Left lung (tissue), 10 donors: Measurements from ENCODE around the gene BHLHE23. TPM values are rescaled to one million over a fixed set of nuclear protein-coding genes. Genes with fewer than 3 reads are reported as not detected.
A peak's percentile ranks its signal among the peaks of the same experiment; 100 is the strongest.

Experiments used
- ATAC-seq: fragments of 200-7000 bp; cut with Tn5 transposase; one replicate; pipeline ENCODE4 v1.9.1; 2020; ENCODE audit warnings: moderate library complexity
- DNase-seq, 4 donors: peaks; one replicate each; pipeline ENCODE4 v3.0.0-alpha.2; 2013 to 2020
- H3K27ac ChIP-seq, 2 donors: fragments of 200-600 bp; sonication (generic) in 1 of 2; one replicate each; pipeline versions ENCODE4 v1.5.0 to v1.8.0; 2020 to 2021
- H3K27me3 ChIP-seq, 2 donors: fragments of 200-600 bp; sonication (generic) in 1 of 2; one replicate each; pipeline versions ENCODE4 v1.5.0 to v1.8.0; 2020 to 2021
- H3K36me3 ChIP-seq, 2 donors: fragments of 200-600 bp; sonication (generic) in 1 of 2; one replicate each; pipeline versions ENCODE4 v1.5.0 to v1.8.0; 2020 to 2021
- H3K4me1 ChIP-seq, 2 donors: fragments of 200-600 bp; one replicate each; pipeline ENCODE4 v1.8.0; 2021
- H3K4me3 ChIP-seq, 2 donors: fragments of 200-600 bp; sonication (generic) in 1 of 2; one replicate each; pipeline versions ENCODE4 v1.5.0 to v1.8.0; 2020 to 2021; ENCODE audit warnings: mild to moderate bottlenecking in 1 of 2
- H3K9me3 ChIP-seq, 2 donors: fragments of 200-600 bp; sonication (generic) in 1 of 2; one replicate each; pipeline versions ENCODE4 v1.5.0 to v1.8.0; 2020 to 2021
- intact Hi-C, 2 donors: fragments of 100-400 bp; cut with DNase I; formaldehyde crosslinking; loops; one replicate each; pipeline versions ENCODE4 v1.11.2 to v1.14.2; 2022
- polyA plus RNA-seq, 6 donors: library from polyadenylated mRNA; unstranded; fragments of 120-200 nt; gene quantifications; one replicate each; pipeline ENCODE4 v1.2.1, GENCODE V29; 2013; ENCODE audit not compliant: insufficient read length in 6 of 6
- total RNA-seq, 2 donors: library from RNA; stranded (reverse); fragmentation: NEBNext Ultra II Directional; extraction: Animal tissue kit (Norgen Biotek cat#: 25700); gene quantifications; one replicate each; pipeline ENCODE4 v1.2.1, GENCODE V29; 2021
- TF ChIP-seq, protein P1 (sequence below), 2 donors: fragments of 200-600 bp; sonication (generic) in 1 of 2; IDR thresholded peaks; one replicate each; pipeline versions ENCODE4 v1.5.0 to v1.8.0; 2021; ENCODE audit warnings: antibody characterized with exemption in 2 of 2
- donor health status: DM: no; HTN: yes; CAD: no.
- donor health status: DM: no; HTN: no; CAD: no.

The BHLHE23 gene
- total and polyA plus RNA-seq, 8 donors = not detected

DNA sequence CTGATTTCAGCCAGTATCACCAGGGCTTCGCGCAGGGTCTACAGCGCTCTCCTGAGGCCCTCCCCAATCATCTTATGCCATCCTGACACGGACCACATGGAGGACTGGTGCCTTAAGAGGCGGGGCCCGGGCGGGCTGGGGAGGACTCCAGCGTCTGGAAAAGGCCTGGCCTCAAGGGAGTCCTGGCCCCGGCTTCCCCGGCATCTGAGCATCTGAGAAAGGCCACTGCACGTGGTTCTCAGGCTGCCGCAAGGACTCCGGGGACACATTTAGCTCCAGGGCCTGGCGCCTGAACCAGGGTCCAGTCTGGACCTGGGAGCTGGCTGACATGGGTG lies 21.4 kb downstream of the BHLHE23 start:
- no peak overlapping the region for H3K4me3 ChIP-seq
- no peaks in the 10 kb centered on the region for H3K36me3 ChIP-seq
- TF ChIP-seq, protein P1, sequence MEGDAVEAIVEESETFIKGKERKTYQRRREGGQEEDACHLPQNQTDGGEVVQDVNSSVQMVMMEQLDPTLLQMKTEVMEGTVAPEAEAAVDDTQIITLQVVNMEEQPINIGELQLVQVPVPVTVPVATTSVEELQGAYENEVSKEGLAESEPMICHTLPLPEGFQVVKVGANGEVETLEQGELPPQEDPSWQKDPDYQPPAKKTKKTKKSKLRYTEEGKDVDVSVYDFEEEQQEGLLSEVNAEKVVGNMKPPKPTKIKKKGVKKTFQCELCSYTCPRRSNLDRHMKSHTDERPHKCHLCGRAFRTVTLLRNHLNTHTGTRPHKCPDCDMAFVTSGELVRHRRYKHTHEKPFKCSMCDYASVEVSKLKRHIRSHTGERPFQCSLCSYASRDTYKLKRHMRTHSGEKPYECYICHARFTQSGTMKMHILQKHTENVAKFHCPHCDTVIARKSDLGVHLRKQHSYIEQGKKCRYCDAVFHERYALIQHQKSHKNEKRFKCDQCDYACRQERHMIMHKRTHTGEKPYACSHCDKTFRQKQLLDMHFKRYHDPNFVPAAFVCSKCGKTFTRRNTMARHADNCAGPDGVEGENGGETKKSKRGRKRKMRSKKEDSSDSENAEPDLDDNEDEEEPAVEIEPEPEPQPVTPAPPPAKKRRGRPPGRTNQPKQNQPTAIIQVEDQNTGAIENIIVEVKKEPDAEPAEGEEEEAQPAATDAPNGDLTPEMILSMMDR (IDR thresholded peaks at IDR 0.05) = no peak
- no peaks in the 10 kb centered on the region for H3K4me1 ChIP-seq
- no peak for DNase-seq
- peaks cover 7 to 91% of the 10 kb centered on the region in 2 donors for H3K27me3 ChIP-seq
- intact Hi-C loops = no loop called here
- H3K9me3 ChIP-seq = no peaks in the 10 kb centered on the region
- no peak for ATAC-seq
- H3K27ac ChIP-seq = no peak overlapping the region

DNA sequence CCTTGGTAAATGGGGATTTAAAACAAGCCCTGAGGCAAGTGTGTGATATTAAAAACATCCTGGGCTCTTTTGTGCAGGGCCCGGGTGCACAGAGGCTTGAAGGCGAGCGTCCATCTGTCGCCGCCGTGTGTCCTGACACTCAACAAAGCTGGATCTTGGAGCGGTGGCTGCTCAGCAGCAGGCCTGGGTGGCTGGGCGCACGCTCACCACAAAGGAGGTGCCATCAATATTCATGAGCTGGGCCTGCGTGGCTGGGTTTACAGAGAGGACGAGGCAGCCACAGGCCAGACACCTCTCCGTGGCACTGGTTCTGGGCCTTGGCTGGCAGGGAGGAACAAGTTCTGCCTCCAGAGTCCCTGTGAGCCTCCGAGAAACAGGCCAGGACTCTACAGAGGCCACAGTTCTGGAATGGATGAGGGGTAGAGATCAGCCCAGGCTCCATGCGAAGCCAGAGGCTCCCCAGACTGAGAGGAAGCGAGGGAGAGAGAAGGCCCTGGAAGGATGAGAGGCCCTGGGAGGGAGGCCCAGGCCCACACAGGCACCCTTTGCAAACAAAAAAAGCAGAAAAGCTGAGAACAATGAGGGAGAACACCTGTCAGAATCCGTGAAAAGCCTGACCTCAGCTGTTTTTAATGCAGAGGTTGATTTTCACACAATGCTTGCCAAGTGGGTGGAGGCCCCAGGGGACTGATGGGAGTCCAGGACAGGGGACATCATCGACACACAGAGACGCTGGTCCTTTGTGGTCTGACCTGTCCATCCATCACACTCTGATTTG lies 21.9 kb downstream of the BHLHE23 start:
- ATAC-seq (no peak), DNase-seq (no peak)
- H3K9me3 ChIP-seq = no peaks in the 10 kb centered on the region
- no peaks in the 10 kb centered on the region for H3K4me1 ChIP-seq
- no peak overlapping the region for H3K27ac ChIP-seq
- no peaks in the 10 kb centered on the region for H3K36me3 ChIP-seq
- peaks cover 12 to 92% of the 10 kb centered on the region in 2 donors for H3K27me3 ChIP-seq
- intact Hi-C loops = no loop called here
- TF ChIP-seq, protein P1 (IDR thresholded peaks at IDR 0.05) = no peak
- H3K4me3 ChIP-seq = no peak overlapping the region

DNA sequence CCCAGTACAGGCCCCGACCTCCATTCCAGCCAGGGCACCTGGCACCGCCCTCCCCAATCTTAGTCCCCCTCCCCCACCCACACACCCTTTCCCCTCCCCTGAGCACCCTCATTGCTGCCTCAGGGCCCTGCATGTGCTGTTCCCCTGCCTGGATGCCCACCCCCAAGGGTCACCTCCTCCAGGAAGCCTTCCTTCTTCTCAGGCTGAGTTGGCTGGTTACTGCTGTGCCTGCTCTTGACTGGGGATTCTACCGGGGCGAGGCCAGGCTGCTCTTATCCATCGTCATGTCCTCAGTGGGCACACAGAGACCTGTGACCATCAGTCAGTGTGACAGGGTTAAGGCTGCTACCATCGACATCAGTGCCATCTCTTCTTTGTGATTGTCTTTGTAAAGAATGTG lies 23.6 kb downstream of the BHLHE23 start:
- DNase-seq (no peak), ATAC-seq (no peak)
- no peak overlapping the region for H3K4me3 ChIP-seq
- no peaks in the 10 kb centered on the region for H3K9me3 ChIP-seq
- H3K27me3 ChIP-seq = peaks cover 27 to 96% of the 10 kb centered on the region in 2 donors
- intact Hi-C loops = no loop called here
- no peaks in the 10 kb centered on the region for H3K36me3 ChIP-seq
- no peaks in the 10 kb centered on the region for H3K4me1 ChIP-seq
- TF ChIP-seq, protein P1 (IDR thresholded peaks at IDR 0.05) = no peak
- no peak overlapping the region for H3K27ac ChIP-seq

DNA sequence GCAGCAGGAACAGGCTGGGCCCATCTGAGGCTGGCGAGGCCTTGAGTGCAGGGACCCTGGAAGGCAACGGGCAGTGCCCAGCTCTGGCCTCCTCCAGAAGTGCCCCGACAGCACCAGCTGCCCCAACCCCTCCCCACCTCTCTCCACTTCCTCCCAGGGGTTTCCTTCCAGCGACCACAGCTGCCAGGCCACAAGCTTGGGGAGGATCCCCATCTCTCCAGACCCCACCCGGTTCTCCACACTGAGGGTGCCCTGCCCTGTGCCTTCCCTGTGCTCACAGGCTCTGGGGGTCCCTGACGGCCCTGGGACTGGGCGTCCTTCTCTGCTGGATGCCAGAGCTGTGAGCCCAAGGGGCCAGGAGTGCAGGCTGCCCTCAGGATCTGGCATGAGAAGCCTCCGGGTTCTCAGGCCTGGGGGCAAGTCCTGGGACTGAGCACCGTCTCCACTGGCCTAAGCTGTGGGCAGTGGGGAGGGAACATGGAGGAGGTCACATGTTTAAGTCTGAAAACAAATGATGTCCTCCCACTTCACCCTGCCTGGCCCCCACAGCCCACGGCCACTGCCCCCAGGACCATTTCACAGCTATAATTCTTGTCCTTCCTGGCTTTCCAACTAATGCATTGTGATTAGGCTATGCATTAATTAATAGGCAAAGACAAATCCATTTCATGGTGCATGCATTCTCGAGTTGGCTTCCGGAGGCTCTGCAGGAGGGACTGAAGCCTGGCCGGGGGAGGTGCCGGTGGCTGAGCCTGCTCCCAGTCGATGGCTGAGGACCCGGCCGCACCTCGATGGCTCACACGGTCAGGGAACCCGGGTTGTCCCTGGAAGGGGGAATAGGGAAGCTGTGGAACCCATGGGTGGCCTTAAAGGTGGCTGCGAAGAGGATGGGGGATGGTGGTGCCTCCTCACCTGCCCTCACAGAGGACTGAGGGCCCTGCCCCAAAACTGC lies 24.4 kb downstream of the BHLHE23 start:
- TF ChIP-seq, protein P1 (IDR thresholded peaks at IDR 0.05) = no peak
- intact Hi-C loops = no loop called here
- no peak for DNase-seq
- no peak for ATAC-seq
- Histone ChIP-seq H3K27ac (no peak overlapping the region), H3K4me3 (no peak overlapping the region), H3K36me3 (no peaks in the 10 kb centered on the region), H3K4me1 (no peaks in the 10 kb centered on the region), H3K27me3 (peaks cover 28 to 97% of the 10 kb centered on the region in 2 donors), H3K9me3 (no peaks in the 10 kb centered on the region)

DNA sequence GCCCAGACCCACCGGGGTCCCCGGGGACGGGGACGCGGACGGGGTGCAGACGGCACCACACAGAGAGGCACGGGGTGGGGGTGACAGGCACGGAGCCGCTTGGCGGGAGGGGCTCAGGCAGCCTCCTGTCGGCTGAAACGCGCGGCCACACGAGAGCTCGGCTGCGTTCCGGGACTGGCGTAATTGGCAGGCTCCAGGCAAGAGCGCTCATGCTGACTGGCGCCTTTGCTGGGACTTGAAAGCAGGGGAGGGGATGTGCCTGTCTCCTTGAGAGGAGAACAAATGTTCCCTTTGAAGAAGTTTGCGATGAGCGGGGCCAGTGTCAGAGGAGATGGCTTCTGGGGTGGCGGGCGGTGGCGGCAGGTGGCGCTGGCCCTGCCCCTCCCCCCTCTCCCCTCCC lies 25.8 kb downstream of the BHLHE23 start:
- Histone ChIP-seq H3K36me3 (no peaks in the 10 kb centered on the region), H3K27me3 (peaks cover 32 to 100% of the 10 kb centered on the region in 2 donors), H3K4me1 (no peaks in the 10 kb centered on the region), H3K4me3 (no peak overlapping the region), H3K27ac (no peak overlapping the region), H3K9me3 (no peaks in the 10 kb centered on the region)
- peak in 1 of 4 donors; percentile 24 for DNase-seq
- no peak for ATAC-seq
- intact Hi-C loops = no loop called here
- TF ChIP-seq, protein P1 (IDR thresholded peaks at IDR 0.05) = no peak
